ENCODE results near the gene FGF3. TPM values are rescaled to one million over a fixed set of nuclear protein-coding genes. Genes with fewer than 3 reads are reported as not detected.

The FGF3 gene
- polyA plus RNA-seq, 1 experiment, result not detected

- TF ChIP-seq CTCF (IDR thresholded peaks at IDR 0.05; ENCODE audit: low read depth, low read length), result no peak
- CTCF ChIA-PET, result no interaction called here
- no peak overlapping the region for H3K27ac ChIP-seq (ENCODE audit: low read depth, low read length)
- H3K27me3 ChIP-seq (ENCODE audit: control insufficient read depth, insufficient read depth, low read length), result peaks cover 34% of the 10 kb centered on the region
- H3K4me3 ChIP-seq (ENCODE audit: low read depth, low read length), result no peak overlapping the region
- no peak for DNase-seq (ENCODE audit: low read depth, low spot score)
- H3K9me3 ChIP-seq (ENCODE audit: control insufficient read depth, insufficient read depth, low read length), result no peaks in the 10 kb centered on the region
- POLR2A ChIA-PET, result no interaction called here
Observed at GRCh38 chr11:69788956-69789355, 30.3 kb downstream of the FGF3 start.

GRCh38 chr11:69787906-69788305 lies 31.3 kb downstream of the FGF3 start:
- Histone ChIP-seq H3K4me3 (ENCODE audit: low read depth, low read length) (no peak overlapping the region), H3K27ac (ENCODE audit: low read depth, low read length) (no peak overlapping the region), H3K27me3 (ENCODE audit: control insufficient read depth, insufficient read depth, low read length) (peaks cover 36% of the 10 kb centered on the region), H3K9me3 (ENCODE audit: control insufficient read depth, insufficient read depth, low read length) (no peaks in the 10 kb centered on the region)
- TF ChIP-seq CTCF (IDR thresholded peaks at IDR 0.05; ENCODE audit: low read depth, low read length), result no peak
- ChIA-PET POLR2A (no interaction called here), CTCF (no interaction called here)
- no peak for DNase-seq (ENCODE audit: low read depth, low spot score)

- Histone ChIP-seq H3K4me3 (ENCODE audit: low read depth, low read length) (no peak overlapping the region), H3K27me3 (ENCODE audit: control insufficient read depth, insufficient read depth, low read length) (peaks cover 39% of the 10 kb centered on the region), H3K9me3 (ENCODE audit: control insufficient read depth, insufficient read depth, low read length) (no peaks in the 10 kb centered on the region), H3K27ac (ENCODE audit: low read depth, low read length) (no peak overlapping the region)
- ChIA-PET POLR2A (no interaction called here), CTCF (no interaction called here)
- DNase-seq (ENCODE audit: low read depth, low spot score), result no peak
- no peak for TF ChIP-seq CTCF (IDR thresholded peaks at IDR 0.05; ENCODE audit: low read depth, low read length)
Observed at GRCh38 chr11:69787457-69787856, 31.8 kb downstream of the FGF3 start.

GRCh38 chr11:69781241-69781640 lies 38.0 kb downstream of the FGF3 start:
- no peak overlapping the region for H3K4me3 ChIP-seq (ENCODE audit: low read depth, low read length)
- no peaks in the 10 kb centered on the region for H3K9me3 ChIP-seq (ENCODE audit: control insufficient read depth, insufficient read depth, low read length)
- ChIA-PET POLR2A (interaction anchor here (0.5 kb wide), 2 partner anchors 14 to 68 kb away, joined by 3 to 7 read pairs; no protein-coding TSS in a partner anchor), CTCF (no interaction called here)
- no peak overlapping the region for H3K27ac ChIP-seq (ENCODE audit: low read depth, low read length)
- TF ChIP-seq CTCF (IDR thresholded peaks at IDR 0.05; ENCODE audit: low read depth, low read length), result no peak
- no peak for DNase-seq (ENCODE audit: low read depth, low spot score)
- H3K27me3 ChIP-seq (ENCODE audit: control insufficient read depth, insufficient read depth, low read length), result peaks cover 41% of the 10 kb centered on the region

- DNase-seq (ENCODE audit: low read depth, low spot score), result no peak
- no peak for TF ChIP-seq CTCF (IDR thresholded peaks at IDR 0.05; ENCODE audit: low read depth, low read length)
- peaks cover 52% of the 10 kb centered on the region for H3K27me3 ChIP-seq (ENCODE audit: control insufficient read depth, insufficient read depth, low read length)
- ChIA-PET CTCF (interaction anchor here (0.6 kb wide), 1 partner anchor 419 kb away, joined by 3 read pairs; no protein-coding TSS in a partner anchor), POLR2A (interaction anchor here (0.5 kb wide), 1 partner anchor 123 kb away, joined by 3 read pairs; no protein-coding TSS in a partner anchor)
- H3K27ac ChIP-seq (ENCODE audit: low read depth, low read length), result no peak overlapping the region
- H3K9me3 ChIP-seq (ENCODE audit: control insufficient read depth, insufficient read depth, low read length), result no peaks in the 10 kb centered on the region; the same call in 1 of the 2 replicates
- H3K4me3 ChIP-seq (ENCODE audit: low read depth, low read length), result no peak overlapping the region
Observed at GRCh38 chr11:69778373-69778772, 40.8 kb downstream of the FGF3 start.

Data from AG04450 (cell line).